Thyroid gland (tissue), 4 donors: ENCODE data around the gene PLEKHA1.

Experiments used
- CTCF ChIP-seq, 6 experiments: fragments of 200-600 bp in 3 of 6; fragments of 450-650 bp in 3 of 6; sonication (generic) in 3 of 6; IDR thresholded peaks; one replicate each; pipeline ENCODE4 v1.5.1; 2016 to 2019; ENCODE audit warnings: antibody characterized with exemption in 6 of 6, mild to moderate bottlenecking in 2 of 6, inconsistent platforms in 1 of 6, moderate library complexity in 1 of 6
- POLR2A ChIP-seq, 2 donors: fragments of 450-650 bp; IDR thresholded peaks; one replicate each; pipeline ENCODE4 v1.6.1; 2017; ENCODE audit warnings: antibody characterized with exemption in 2 of 2, mild to moderate bottlenecking in 2 of 2, moderate library complexity in 1 of 2

- TF ChIP-seq POLR2A (IDR thresholded peaks at IDR 0.05) (no peak), CTCF (IDR thresholded peaks at IDR 0.05) (no peak)
Observed at GRCh38 chr10:122466951-122467381, 92.5 kb downstream of the PLEKHA1 start.
